ENCODE measurements around the gene SH3RF1. TPM values are rescaled to one million over a fixed set of nuclear protein-coding genes. Genes with fewer than 3 reads are reported as not detected.
A peak's percentile ranks its signal among the peaks of the same experiment; 100 is the strongest.

Gene SH3RF1
- total RNA-seq, 1 donor from 2014 or later = 19.6 TPM

DNA sequence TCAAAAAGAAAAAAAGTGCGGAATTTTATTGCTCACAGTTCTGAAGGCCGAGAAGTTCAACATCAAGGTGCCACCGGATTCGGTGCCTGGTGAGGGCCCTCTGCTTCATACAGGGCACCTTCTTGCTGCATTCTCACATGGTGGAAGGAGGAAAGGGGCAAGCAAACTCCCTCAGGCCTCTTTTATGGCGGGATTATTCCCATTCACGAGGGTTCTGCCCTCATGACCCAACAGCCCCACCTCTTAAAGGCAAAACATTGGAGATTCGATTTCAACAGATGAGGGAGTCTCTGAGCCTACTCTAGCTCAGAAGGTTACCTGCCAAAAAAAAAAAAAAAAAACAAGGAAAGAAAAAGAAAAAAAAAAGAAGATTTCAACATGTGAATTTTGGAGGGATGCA is 196.6 kb downstream of the SH3RF1 start:
- H3K9me3 Mint-ChIP-seq = no peaks in the 10 kb centered on the region
- TF ChIP-seq, protein P1, sequence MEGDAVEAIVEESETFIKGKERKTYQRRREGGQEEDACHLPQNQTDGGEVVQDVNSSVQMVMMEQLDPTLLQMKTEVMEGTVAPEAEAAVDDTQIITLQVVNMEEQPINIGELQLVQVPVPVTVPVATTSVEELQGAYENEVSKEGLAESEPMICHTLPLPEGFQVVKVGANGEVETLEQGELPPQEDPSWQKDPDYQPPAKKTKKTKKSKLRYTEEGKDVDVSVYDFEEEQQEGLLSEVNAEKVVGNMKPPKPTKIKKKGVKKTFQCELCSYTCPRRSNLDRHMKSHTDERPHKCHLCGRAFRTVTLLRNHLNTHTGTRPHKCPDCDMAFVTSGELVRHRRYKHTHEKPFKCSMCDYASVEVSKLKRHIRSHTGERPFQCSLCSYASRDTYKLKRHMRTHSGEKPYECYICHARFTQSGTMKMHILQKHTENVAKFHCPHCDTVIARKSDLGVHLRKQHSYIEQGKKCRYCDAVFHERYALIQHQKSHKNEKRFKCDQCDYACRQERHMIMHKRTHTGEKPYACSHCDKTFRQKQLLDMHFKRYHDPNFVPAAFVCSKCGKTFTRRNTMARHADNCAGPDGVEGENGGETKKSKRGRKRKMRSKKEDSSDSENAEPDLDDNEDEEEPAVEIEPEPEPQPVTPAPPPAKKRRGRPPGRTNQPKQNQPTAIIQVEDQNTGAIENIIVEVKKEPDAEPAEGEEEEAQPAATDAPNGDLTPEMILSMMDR (IDR thresholded peaks at IDR 0.05; ENCODE audit: unreplicated experiment) = no peak
- no peak overlapping the region for H3K27ac Mint-ChIP-seq
- no peak for DNase-seq (ENCODE audit: low spot score in 2 of 2, unreplicated experiment in 2 of 2)
- H3K4me1 Mint-ChIP-seq = peaks cover 40% of the 10 kb centered on the region
- no peaks in the 10 kb centered on the region for H3K36me3 Mint-ChIP-seq
- no peak overlapping the region for H3K4me3 Mint-ChIP-seq
- no peaks in the 10 kb centered on the region for H3K27me3 Mint-ChIP-seq (ENCODE audit: low read depth)

DNA sequence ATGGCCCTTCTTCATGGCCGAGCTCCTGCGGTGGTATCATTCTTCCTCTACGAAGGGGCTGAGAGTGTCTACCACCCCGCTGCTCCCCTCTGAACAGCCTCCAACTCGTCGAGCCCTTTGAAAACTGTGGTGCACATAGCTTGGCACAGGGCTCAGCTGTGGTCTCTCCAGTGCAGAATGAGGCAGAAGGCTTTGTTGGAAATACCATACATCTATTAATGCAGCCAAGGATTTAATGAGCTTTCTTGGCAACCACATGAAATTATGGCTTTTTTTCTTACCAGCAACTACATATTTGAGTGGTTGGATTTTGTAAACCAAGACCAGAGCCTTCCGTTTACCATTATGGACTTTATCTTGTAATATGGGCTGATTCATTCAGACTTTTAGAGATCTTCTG is 199.0 kb downstream of the SH3RF1 start:
- H3K36me3 Mint-ChIP-seq = no peaks in the 10 kb centered on the region
- peaks cover 48% of the 10 kb centered on the region for H3K4me1 Mint-ChIP-seq
- peak overlapping the region; percentile 98 for H3K27ac Mint-ChIP-seq
- no peaks in the 10 kb centered on the region for H3K9me3 Mint-ChIP-seq
- no peak for DNase-seq (ENCODE audit: low spot score in 2 of 2, unreplicated experiment in 2 of 2)
- H3K4me3 Mint-ChIP-seq = no peak overlapping the region
- H3K27me3 Mint-ChIP-seq (ENCODE audit: low read depth) = no peaks in the 10 kb centered on the region
- TF ChIP-seq, protein P1 (IDR thresholded peaks at IDR 0.05; ENCODE audit: unreplicated experiment) = no peak

DNA sequence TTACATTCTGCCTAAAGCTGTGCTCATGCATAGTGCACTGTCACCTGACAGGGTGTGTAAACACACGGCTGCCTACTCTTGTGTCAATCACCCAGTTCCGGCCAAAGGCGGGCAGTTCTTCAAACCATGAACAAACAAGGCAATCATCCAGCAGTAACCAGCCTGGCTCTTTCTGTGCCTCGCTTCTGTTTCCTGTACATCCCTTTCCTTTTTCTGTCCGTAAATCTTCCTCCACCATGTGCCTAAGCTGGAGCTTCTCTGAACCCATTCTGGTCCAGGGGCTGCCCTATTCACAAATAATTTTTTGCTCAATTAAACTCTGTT is 199.9 kb downstream of the SH3RF1 start:
- Mint-ChIP-seq H3K9me3 (no peaks in the 10 kb centered on the region), H3K36me3 (no peaks in the 10 kb centered on the region), H3K27me3 (ENCODE audit: low read depth) (no peaks in the 10 kb centered on the region), H3K27ac (peak overlapping the region; percentile 98), H3K4me3 (no peak overlapping the region), H3K4me1 (peaks cover 48% of the 10 kb centered on the region)
- no peak for DNase-seq (ENCODE audit: low spot score in 2 of 2, unreplicated experiment in 2 of 2)
- TF ChIP-seq, protein P1 (IDR thresholded peaks at IDR 0.05; ENCODE audit: unreplicated experiment) = no peak

DNA sequence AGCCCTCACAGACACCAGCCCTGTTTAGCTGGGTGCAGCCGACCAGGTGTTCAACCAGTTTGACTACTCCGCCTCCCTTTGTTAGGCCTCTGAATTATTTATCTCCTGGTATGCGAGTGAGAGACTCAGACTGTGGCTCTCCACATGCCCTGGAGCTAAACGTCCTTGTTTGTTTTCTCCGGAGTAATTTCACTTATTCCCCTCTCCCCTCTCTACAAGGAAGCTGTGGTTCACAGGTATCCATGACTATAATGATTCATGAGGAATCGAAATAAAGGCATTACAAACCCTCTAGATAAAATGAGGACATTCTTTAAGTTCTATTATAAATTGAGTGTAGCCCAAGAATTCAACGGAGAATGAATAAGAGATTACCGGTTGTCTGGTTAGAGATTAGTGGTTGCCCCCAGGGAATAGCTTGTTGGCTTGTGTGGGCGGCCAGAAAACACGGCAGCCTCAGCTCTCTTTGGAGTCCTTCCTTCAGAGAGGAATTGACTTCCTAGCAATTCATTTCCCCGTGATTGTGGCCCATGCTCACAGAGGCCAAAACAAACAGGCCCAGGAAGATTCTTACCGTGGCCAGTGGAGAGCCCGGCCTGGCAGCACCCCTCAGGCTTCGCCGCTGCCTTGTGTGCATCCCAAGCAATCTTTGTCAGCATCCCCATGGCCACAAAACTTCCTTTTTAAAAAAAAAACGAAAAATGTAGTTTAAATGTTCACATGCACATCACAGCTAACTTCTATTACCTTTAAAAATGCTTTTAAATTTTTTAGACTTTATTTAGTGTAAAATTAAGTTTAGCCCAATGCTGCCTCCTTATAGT is 200.5 kb downstream of the SH3RF1 start:
- DNase-seq (ENCODE audit: low spot score in 2 of 2, unreplicated experiment in 2 of 2) = peak; percentile 45 to 71

DNA sequence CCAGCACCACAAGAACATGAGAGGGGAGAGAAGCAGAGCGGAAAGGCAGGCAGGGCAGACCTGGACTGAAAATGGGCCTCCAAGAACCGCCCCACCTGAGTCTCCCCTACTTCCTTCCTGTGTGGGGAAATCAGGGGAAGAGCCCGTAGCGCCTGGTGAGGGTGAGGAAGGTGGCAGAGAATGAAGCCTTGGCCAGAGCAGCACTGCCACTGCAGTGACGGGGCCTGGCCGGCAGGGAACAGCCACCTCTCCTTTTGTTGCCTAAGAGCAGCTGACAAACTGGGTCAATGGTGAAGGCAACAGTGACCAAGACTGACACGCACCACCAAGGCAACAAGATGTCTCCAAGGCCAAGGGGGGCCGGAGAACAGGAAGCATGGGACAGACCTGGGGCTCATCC is 202.3 kb downstream of the SH3RF1 start:
- DNase-seq (ENCODE audit: low spot score in 2 of 2, unreplicated experiment in 2 of 2) = no peak
- Mint-ChIP-seq H3K4me3 (no peak overlapping the region), H3K9me3 (no peaks in the 10 kb centered on the region), H3K4me1 (peaks cover 49% of the 10 kb centered on the region), H3K27ac (peak overlapping the region; percentile 98), H3K36me3 (no peaks in the 10 kb centered on the region), H3K27me3 (ENCODE audit: low read depth) (no peaks in the 10 kb centered on the region)
- TF ChIP-seq, protein P1 (IDR thresholded peaks at IDR 0.05; ENCODE audit: unreplicated experiment) = no peak

More for the DNA sequence above, 200.5 kb downstream of the SH3RF1 start:
- H3K4me1 Mint-ChIP-seq = peaks cover 48% of the 10 kb centered on the region
- peak overlapping the region; percentile 98 for H3K27ac Mint-ChIP-seq
- H3K9me3 Mint-ChIP-seq = no peaks in the 10 kb centered on the region
- TF ChIP-seq, protein P1 (IDR thresholded peaks at IDR 0.05; ENCODE audit: unreplicated experiment) = no peak
- H3K27me3 Mint-ChIP-seq (ENCODE audit: low read depth) = no peaks in the 10 kb centered on the region
- peak overlapping the region; percentile 38 for H3K4me3 Mint-ChIP-seq
- H3K36me3 Mint-ChIP-seq = no peaks in the 10 kb centered on the region
